ENCODE data around the gene ETV4.

Gene ETV4

DNA sequence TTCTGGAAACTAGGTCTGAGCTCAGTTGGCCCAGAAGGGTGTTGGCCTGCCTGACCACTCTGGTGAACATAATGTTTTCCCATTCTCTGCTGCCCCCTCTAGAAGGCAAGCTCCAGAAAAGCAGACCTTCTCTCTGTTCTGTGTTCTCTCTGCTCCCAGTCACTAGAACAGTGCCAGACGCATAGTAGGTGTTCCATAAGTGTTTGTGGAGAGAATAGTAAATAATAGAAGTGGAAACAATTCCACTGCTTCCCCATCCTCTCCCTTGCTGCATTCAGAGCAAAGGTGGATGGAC lies 32.2 kb upstream of the ETV4 start:
- Mint-ChIP-seq H3K4me1 (ENCODE audit: low read depth) (peaks cover 16% of the 10 kb centered on the region), H3K9me3 (no peaks in the 10 kb centered on the region), H3K36me3 (ENCODE audit: low read depth) (no peaks in the 10 kb centered on the region), H3K4me3 (no peak overlapping the region), H3K27ac (no peak overlapping the region), H3K27me3 (ENCODE audit: low read depth) (peaks cover 21% of the 10 kb centered on the region)
- DNase-seq (ENCODE audit: low spot score) = no peak

DNA sequence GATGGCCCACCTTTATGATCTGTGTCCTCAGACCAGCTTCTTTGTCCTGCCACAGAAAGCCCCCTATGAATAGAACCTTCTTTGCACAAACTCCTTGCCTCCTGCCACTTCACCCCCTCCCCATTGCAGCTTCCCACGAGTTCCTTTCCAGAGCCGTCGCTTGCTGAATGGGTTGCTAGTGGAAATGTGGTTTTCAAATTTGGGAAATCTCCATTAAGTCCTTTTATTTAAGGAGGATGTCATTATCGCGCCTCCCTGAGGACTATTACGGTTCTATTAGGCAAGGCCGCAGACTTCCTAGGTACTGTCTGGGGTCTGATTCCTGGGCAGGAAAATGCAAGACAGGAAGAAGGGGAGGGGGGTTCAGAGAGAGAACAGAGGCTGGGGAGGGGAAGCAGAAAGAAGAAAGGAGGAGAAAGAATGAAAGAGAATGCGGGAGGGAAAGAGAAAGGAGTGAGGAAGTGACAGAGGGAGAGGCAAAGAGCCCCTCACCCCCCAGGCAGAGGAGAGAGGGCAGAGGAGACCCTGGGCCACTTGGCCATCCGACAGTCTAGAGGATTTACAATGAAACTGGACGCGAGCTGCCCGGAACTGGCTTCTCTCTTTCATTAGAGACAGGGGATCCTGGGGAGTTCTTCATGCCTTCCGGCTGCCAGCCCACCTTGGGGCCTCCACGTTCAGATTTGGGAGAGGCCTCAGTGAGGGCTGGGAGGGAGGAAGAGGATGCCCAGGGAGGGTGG lies 31.7 kb upstream of the ETV4 start:
- no peaks in the 10 kb centered on the region for H3K36me3 Mint-ChIP-seq (ENCODE audit: low read depth)
- peaks cover 16% of the 10 kb centered on the region for H3K4me1 Mint-ChIP-seq (ENCODE audit: low read depth)
- peak overlapping the region; percentile 60 for H3K27ac Mint-ChIP-seq
- DNase-seq (ENCODE audit: low spot score) = no peak
- H3K27me3 Mint-ChIP-seq (ENCODE audit: low read depth) = peaks cover 19% of the 10 kb centered on the region
- H3K9me3 Mint-ChIP-seq = no peaks in the 10 kb centered on the region
- no peak overlapping the region for H3K4me3 Mint-ChIP-seq

DNA sequence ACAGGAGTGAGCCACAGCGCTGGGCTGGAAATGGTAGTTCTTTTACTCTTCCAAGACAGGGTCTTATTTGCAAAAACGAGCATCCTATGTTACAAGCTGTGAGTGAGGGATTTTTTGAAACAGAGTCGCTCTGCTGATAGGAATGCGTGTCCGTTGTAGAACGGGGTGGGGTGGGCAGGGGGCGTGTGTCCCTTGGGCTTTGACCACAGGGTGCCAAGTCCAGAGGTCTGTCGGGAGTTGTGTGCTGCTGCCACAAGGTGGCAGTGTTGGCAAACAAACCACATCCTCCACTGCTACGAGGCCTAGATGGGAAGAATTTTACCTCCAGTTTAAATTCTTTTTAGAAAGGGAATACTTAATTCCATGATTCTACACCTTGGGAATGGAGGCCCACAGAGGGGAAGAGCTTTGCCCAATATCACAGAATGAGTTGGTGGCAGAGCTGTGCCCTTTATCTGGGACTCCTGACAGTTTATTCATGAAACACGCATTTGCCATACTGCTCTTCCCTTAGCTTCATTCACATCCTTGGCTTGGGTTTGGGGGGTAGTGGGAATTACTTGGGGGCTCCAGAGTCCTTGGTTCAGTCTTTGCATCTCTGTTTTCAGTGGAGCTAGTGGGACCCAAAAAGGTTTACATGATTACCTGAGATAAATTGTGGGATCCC lies 30.6 kb upstream of the ETV4 start:
- H3K36me3 Mint-ChIP-seq (ENCODE audit: low read depth) = no peaks in the 10 kb centered on the region
- no peaks in the 10 kb centered on the region for H3K9me3 Mint-ChIP-seq
- no peak overlapping the region for H3K27ac Mint-ChIP-seq
- peaks cover 20% of the 10 kb centered on the region for H3K4me1 Mint-ChIP-seq (ENCODE audit: low read depth)
- peaks cover 13% of the 10 kb centered on the region for H3K27me3 Mint-ChIP-seq (ENCODE audit: low read depth)
- no peak overlapping the region for H3K4me3 Mint-ChIP-seq
- DNase-seq (ENCODE audit: low spot score) = peak; percentile 48

DNA sequence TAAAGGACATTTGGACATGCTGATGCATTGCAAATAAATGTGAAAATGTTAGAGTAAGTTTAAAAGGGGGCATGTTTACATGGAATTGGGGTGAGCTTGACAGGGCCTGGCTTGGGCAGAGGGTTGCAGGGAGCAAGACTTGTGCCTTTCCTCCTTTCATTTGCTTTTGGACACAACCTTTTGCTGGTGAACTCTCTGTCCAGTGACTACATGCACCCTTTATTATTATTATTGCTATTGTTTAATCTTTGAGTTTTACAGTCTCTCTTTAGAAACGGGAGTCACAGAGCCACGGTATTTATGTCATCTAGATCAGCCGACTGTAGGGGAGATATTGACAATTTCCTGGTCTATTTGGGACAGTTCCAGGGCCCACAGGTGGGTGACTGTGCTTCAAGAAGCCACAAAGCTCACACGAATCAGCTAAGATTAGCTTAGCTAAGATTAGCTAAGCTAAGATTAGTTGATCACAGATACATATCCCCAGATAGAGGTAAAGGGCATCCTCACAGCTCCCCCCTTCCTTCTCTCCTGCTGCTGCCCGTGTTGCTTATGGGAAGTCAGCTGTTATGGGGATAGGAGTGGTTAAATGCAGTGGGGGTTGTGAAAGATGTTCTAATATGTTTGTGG lies 28.9 kb upstream of the ETV4 start:
- DNase-seq (ENCODE audit: low spot score) = no peak
- no peaks in the 10 kb centered on the region for H3K9me3 Mint-ChIP-seq
- no peak overlapping the region for H3K4me3 Mint-ChIP-seq
- H3K27me3 Mint-ChIP-seq (ENCODE audit: low read depth) = peaks cover 13% of the 10 kb centered on the region
- H3K27ac Mint-ChIP-seq = no peak overlapping the region
- H3K36me3 Mint-ChIP-seq (ENCODE audit: low read depth) = no peaks in the 10 kb centered on the region
- H3K4me1 Mint-ChIP-seq (ENCODE audit: low read depth) = peaks cover 20% of the 10 kb centered on the region

DNA sequence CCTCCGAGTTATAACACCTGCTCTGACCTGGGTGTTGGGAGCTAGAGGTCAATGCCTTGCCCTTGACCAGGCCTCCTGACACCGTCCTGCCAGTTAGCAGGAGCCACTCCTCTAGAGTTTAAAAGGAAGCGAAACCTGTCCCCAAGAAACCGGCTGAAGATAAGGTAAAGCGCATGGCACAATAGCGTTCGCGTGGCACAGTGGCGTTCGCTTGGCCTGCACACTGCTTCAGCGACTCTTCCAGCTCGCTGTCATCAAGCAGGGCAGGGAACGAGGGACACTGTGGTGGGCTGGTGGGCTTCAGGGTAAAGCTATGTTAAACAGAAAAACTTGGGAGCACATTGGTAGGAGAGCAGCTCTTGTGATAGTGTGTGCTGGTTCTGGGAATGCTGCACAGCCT lies 28.2 kb upstream of the ETV4 start:
- Mint-ChIP-seq H3K27me3 (ENCODE audit: low read depth) (peaks cover 11% of the 10 kb centered on the region), H3K27ac (no peak overlapping the region), H3K9me3 (no peaks in the 10 kb centered on the region), H3K4me3 (no peak overlapping the region), H3K4me1 (ENCODE audit: low read depth) (peaks cover 15% of the 10 kb centered on the region), H3K36me3 (ENCODE audit: low read depth) (no peaks in the 10 kb centered on the region)
- DNase-seq (ENCODE audit: low spot score) = no peak

DNA sequence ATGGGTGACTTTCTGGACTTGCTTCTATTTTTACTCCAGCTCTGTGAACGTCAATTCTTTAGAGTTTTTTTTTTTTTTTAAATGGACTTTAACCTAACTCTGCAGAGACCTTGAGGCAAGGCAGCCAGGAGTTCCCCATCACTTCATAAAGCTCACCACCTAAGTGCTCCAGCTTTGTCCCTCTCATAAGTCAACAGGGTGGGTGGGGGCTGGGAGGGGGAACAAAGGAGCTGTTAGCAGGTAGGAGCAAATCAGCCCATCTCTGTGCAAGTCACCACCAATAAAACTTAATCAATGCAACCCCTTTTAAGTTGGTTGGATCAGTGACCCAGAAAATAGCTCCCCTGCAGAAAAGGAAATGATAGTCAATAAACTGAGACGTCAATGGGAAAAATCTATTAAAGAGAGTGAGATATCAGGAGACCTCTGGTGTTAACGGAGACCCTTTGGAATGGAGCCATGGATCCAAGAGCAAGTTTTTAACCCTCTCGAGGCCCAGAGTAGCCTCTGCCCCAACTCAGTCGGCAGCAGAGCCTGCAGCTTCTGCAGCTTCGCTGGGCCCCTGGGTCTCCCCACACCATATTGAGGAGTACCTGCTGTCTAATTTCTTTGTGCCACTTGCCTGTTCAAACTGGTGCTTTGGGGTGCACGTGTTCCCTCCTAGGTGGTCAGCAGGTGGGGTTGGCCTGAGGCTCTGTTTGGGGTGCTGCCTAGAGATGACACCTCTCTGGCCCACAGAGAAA lies 27.6 kb upstream of the ETV4 start:
- Mint-ChIP-seq H3K27ac (no peak overlapping the region), H3K36me3 (ENCODE audit: low read depth) (no peaks in the 10 kb centered on the region), H3K4me1 (ENCODE audit: low read depth) (peaks cover 10% of the 10 kb centered on the region), H3K27me3 (ENCODE audit: low read depth) (peaks cover 11% of the 10 kb centered on the region), H3K9me3 (no peaks in the 10 kb centered on the region), H3K4me3 (no peak overlapping the region)
- no peak for DNase-seq (ENCODE audit: low spot score)

DNA sequence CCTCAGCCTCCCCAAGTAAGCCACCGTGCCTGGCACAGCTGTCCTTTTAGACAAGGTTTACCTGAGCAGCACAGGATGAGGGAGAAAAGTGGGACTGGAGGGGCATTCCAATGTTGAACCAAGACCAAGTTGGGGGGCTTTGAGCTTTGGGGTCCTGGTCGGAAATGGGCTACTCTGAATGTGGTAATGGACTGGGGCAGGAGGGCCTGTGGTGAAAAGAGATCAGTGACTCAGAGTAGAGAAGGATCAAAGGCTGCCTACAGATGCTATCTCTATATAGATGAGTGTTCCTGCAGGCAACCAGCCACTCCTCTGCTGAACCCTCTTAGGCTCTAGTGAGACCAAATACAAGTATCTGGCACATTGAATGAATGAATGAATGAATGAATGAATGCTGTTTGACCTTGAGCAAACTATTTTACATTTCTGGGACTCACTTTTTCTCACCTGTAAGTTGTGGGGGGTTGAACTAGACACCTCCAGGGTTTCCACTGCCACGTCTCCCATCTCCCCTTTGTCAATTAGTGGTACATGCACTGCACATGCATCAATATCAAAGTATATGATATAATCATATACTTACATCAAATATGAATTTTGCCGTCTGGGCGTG lies 26.3 kb upstream of the ETV4 start:
- Mint-ChIP-seq H3K36me3 (ENCODE audit: low read depth) (no peaks in the 10 kb centered on the region), H3K4me1 (ENCODE audit: low read depth) (peaks cover 5% of the 10 kb centered on the region), H3K27ac (no peak overlapping the region), H3K9me3 (no peaks in the 10 kb centered on the region), H3K27me3 (ENCODE audit: low read depth) (peaks cover 11% of the 10 kb centered on the region), H3K4me3 (no peak overlapping the region)
- no peak for DNase-seq (ENCODE audit: low spot score)

DNA sequence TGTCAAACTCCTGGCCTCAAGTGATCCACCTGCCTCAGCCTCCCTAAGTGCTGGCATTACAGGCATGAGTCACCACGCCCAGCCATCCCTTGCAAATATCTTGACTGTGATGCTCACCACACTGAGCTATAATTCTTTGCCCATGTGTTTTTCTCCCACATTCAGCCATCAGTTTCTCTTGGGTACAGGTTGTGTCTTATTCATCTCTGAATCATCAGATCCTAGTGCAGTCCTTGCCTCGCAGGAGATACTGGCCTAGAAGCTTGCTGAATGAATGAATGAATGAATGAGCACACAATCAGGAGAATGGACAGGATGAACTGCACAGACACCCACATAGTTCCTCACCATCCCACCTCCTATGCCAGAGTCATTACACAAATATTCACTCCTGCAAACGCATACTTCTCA lies 24.4 kb upstream of the ETV4 start:
- Mint-ChIP-seq H3K27ac (no peak overlapping the region), H3K27me3 (ENCODE audit: low read depth) (peaks cover 9% of the 10 kb centered on the region), H3K4me3 (no peak overlapping the region), H3K4me1 (ENCODE audit: low read depth) (peaks cover 5% of the 10 kb centered on the region), H3K9me3 (no peaks in the 10 kb centered on the region), H3K36me3 (ENCODE audit: low read depth) (no peaks in the 10 kb centered on the region)
- DNase-seq (ENCODE audit: low spot score) = no peak

DNA sequence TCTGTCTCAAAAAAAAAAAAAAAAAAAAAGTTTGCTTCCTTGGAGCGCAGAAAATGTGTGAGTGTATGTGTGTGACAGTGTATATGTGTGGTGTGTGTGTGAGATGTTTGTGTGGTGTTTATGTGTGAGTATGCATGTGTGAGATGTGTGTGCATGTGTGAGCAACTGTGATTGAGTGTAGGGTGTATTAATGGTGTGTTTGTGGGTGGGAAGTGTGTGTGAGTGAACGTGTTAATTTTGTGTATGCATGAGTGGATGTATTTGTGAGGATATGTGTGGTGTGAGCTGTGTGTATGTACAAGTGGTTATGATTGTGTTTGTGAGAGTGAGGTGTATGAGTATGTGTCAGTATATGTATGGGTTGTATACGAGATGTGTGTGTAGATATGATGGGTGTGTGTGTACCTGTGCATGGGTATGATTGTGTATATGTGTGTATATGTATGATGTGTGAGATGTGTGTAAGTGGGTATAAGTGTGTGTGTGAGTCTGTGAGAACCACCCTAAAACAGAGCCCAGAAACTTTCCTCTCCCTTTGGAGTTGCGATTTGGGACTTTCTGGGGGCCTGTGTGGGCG lies 22.5 kb upstream of the ETV4 start:
- DNase-seq (ENCODE audit: low spot score) = no peak
- Mint-ChIP-seq H3K4me1 (ENCODE audit: low read depth) (peaks cover 5% of the 10 kb centered on the region), H3K9me3 (no peaks in the 10 kb centered on the region), H3K4me3 (no peak overlapping the region), H3K27ac (no peak overlapping the region), H3K27me3 (ENCODE audit: low read depth) (peaks cover 8% of the 10 kb centered on the region), H3K36me3 (ENCODE audit: low read depth) (no peaks in the 10 kb centered on the region)

DNA sequence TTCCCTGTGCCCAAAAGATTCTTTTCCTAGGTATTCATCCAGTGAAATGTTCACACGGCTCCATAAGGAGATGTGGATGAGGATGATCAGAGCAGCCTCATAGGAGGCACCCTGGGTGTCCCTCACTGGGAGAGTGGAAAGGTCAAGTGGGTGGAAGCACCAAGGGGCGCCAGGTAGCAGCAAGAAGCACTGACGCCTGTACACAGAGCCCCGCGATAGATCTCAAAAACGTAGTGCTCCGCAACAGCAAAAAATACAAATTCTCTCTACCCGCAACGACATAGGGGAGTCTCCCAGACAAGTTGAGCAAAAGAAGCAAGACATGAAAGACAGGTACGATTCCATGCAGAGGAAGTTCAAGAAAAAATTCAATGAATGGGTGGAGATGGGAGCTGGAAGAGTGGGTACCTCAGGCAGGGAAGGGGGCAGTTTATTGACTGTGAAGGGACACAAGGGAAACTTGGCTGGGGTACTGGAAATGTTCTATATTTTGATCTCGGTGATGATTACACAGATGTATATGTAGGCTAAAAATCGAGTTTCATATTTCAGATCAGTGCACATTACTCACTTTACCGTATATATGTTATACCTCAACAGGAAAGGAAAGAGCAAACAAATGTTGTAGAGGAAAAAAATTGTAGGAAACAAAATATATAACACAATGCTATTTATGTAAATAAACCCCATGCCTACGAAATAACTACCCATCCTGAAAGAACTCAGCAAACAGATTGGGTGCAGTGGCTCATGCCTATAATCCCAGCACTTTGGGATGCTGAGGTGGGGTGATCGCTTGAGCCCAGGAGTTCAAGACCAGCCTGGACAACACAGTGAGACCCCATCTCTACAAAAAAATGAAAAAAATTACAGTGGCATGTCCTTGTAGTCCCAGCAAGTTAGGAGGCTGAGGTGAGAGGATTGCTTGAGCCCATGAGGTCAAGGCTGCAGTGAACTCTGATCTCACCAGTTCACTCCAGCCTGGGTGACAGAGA lies 17.8 kb upstream of the ETV4 start:
- H3K36me3 Mint-ChIP-seq (ENCODE audit: low read depth) = no peaks in the 10 kb centered on the region
- no peak for DNase-seq (ENCODE audit: low spot score)

DNA sequence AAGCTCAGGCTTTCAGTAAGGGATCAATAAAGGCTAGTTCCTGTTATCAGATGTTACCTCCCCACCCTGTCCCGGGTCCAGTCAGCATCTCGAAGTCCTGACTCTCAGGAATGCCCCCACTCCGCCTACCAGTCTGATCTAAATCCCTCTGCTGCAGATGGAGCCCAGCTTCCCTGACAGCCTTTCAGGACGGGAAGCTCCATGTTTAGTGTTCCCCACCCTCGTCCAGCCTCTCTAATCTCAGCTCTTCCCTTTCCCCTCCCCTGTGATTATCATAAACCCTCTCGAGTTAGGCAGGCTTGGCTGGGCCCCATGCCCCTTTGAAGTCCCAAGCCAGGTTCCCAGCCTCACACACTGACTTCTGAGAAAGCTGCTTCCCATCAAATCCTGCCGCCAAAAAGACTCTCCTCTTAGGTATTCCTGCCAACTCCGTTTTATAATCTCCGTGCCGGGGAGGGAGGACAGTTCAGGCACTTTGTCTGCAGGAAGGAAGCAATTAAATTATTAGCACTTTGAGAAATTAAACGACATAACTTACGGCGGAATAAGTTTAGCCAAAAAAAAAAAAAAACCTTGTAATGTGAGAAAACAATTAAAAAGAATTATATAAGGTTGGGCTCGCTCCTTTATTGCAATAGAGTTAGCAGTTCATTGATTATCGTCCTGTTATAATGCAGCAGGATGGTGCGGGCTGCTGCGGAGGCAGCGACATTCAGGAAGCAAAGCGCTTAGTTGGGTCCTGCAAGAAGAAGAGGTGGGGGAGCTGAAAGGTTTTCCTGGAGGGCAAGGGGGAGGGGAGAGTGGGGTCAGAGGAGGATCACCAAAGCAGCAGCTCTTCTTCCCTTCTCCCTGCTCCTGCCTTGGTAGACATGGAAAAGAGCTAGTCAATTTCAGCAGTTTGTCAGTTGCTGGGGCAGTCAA lies 16.8 kb upstream of the ETV4 start:
- Mint-ChIP-seq H3K9me3 (no peaks in the 10 kb centered on the region), H3K4me1 (ENCODE audit: low read depth) (no peaks in the 10 kb centered on the region), H3K4me3 (no peak overlapping the region), H3K27me3 (ENCODE audit: low read depth) (peaks cover 26% of the 10 kb centered on the region), H3K27ac (no peak overlapping the region), H3K36me3 (ENCODE audit: low read depth) (no peaks in the 10 kb centered on the region)
- no peak for DNase-seq (ENCODE audit: low spot score)

More for the DNA sequence above, 17.8 kb upstream of the ETV4 start:
- Mint-ChIP-seq H3K4me3 (no peak overlapping the region), H3K27me3 (ENCODE audit: low read depth) (peaks cover 26% of the 10 kb centered on the region), H3K9me3 (no peaks in the 10 kb centered on the region), H3K27ac (no peak overlapping the region), H3K4me1 (ENCODE audit: low read depth) (no peaks in the 10 kb centered on the region)
